Measurements from ENCODE around the gene MYLK.
"Not testable (repeated sequence)": the region's sequence is repeated elsewhere in the genome, so short reads cannot be mapped to it uniquely, and the experiment has no call there.

The MYLK gene

DNA sequence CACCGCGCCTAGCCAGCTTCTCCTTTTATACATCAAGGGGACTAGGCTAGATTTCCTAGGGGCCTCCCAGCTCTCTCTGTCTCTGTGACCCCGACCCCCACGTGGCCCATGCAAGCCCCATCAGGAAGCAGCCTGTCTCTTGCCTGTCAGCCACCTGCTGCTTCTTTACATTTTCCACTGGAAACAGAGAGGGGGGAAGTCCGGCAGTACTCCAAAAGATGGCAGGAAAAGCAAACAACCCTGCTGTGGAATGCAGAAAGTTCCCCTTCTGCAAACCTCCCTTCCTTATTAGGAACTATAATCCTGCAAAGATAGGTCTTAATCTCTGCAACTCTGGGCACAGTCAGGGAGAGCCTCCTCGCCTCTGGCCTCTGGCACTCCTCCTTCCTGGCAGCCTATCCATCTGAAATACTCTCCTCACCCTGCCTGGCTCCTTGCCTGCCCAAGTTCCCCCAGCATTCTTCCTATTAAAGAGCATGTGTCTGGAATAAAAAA is 251.9 kb downstream of the MYLK start:
- DNase-seq (ENCODE audit: low read depth in 2 of 2, low spot score in 1 of 2) = no peak

DNA sequence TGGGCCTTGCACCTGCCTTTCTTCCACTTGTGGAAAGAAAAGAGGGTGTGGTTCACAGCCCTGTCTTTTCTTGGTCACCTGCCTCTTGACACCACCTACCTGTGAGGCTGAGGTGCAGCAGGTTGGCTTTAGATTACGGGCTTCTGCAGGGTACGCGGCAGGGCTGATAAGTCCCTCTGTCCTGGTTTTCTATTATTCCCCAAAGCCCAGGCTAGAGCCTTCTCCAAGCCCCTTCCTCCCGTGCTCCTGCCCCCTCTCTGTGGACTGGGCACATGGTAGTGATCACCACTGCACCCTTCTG is 254.4 kb downstream of the MYLK start:
- DNase-seq (ENCODE audit: low read depth in 2 of 2, low spot score in 1 of 2) = no peak

DNA sequence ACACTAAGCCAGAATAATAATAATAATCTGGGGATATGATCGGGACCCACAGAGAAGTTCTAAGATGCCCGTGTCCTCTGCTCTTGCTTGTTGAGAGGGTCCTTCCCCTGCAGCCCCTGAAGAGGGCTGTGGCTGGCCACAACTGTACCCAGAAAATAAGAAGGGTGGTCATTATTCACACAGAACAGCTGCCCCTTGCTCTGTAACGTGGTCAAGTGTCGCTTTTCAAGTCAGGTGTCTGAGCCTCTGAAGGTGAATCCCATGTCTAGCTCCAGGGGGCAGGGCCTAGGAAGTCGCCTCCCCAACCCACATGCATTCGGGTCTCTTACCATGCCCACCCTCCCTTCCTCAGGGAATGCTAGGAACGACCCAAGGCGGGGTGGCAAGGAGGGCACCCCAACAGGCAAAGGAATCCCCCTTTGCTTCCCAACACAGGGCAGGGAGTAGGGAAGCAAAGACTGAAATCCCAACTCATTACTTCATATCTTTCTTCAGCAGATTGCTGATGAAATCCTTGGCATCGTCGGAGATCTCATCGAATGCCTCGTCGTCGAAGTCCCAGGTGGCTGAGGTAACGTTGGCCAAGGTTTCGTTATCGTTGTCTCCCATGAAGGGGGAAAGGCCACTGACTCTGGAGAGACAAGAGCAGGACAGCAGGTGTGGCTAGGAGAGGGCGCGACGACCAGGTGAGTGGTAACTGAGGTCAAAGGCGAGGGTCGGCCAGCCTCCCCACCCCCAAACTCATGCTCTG is 255.0 kb downstream of the MYLK start:
- DNase-seq (ENCODE audit: low read depth in 2 of 2, low spot score in 1 of 2) = no peak

DNA sequence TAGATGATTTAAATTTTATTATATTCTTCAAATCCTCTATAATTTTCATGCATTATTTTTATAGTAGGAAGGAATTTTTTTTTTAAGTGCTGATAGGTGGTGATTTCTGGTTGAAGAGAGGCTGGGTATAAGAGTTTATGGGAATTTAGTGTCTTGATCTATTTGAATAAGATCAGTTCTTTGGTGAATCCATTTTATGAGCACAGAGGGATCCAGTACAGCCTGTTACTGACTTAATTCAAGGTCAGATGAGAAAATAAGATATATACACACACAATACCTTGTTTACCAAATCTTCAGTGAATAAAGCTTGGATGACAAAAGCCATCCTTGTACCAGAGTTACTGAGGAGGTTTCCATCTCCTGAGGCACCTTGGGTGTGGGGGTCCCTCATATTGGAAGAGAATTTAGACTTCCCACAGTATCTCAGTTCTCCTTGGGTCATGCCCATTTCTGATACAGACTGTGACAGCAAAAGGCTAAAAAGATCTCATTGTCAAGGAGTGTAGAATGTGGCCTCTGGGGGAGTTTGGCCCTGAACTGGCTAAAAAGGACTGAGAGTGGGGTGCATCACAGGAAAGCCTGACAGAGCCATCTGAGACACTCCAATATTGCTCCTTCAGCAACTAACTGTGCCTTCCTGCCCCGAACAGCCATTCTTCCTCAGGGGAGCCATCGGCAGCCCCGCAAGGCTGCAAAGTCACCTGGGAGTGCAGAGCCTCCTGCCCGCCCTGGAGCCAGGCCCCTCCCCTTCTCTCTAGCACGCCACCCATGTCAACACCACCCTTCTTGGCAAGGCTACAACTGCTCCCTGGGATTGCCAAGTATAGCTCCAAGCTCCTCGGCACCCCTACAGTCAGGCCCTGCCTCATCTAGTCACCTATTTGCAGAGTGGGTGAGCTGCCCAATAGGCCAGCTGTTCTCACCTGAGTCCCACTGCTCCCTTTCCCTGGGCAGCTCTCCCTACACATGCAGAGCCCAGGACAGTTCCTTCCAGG is 256.2 kb downstream of the MYLK start:
- no peak for DNase-seq (ENCODE audit: low read depth in 2 of 2, low spot score in 1 of 2)

DNA sequence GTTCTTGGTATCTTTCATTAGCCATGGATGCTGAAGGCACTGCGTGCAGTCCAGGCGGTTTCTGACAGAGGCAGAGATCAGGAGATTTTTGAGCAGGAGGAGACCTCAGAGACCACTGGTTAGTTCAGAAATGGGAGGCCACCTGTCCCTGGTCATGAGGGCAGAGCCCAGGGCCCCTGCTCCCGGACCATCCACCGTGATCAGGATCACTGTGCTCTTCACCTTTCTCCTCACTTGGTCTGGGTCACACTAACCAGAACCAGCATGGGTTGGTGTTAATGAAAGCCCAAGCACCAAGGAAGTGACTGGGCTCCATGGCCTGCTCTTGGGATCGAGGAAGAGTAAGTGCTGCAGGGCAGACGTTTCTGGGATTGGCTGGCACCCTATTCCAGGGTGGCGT is 257.3 kb downstream of the MYLK start:
- DNase-seq (ENCODE audit: low read depth in 2 of 2, low spot score in 1 of 2) = no peak

DNA sequence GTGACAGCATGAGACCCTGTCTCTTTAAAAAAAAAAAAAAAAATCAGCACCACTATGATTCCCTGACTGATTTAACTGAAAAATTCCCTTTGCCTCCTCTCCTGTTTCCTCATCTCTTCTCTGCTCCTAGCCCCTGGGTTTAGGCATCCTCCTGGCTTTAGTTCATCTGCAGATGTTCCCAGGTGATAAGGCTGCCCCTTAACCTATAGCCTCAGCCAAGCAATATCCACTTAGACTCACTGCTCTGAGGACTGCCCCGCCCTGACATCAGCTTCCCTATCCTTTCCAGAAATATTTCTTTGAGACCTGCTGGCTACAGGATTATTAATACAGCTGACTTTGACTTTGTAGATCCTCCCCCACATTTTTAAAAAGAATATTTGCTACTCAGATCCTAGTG is 259.8 kb downstream of the MYLK start:
- DNase-seq (ENCODE audit: low read depth in 2 of 2, low spot score in 1 of 2) = no peak

DNA sequence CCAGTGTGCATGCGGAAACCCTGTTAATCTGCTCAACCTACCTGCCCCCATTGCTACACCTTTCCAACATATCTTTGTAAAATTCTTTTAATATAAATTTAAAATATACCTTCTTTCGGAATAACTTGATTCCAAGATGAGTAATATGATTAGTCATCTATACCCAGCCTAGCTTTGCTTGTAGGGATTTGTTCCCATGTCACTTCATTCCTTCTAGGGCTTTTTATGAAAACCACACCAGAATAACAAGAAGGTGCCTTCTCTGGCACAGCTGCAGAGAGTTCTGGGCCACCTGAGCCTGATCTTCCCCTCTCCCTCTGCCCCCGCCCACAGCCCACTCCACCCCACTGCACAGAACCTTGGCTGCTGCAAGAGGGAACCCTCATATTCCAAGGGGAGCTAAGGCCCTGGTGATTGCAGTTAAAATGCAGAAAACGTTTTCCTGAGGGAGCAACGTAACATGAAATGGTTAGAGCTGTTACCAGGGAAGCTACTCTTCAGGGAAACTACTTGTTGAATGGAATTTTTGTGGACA is 260.7 kb downstream of the MYLK start:
- no peak for DNase-seq (ENCODE audit: low read depth in 2 of 2, low spot score in 1 of 2)

DNA sequence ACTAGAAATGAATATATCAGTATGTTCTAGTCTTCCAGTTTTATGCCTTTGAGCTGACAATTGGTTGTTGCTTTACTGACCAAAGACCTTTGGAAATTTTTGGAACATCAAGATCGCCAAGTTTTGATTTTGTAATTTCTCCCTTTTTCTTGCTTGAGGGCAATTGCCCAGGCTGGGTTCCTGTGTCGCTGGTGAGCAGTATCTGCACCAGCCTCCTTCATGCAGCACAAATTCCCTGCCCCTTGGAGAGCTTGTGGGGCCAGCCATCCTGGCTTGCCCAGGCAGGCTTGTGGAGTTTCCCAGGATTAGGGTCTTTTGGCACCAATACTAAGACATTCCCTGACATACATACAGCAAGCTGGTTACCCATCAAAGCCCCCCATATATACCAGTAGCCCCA is 261.4 kb downstream of the MYLK start:
- no peak for DNase-seq (ENCODE audit: low read depth in 2 of 2, low spot score in 1 of 2)

DNA sequence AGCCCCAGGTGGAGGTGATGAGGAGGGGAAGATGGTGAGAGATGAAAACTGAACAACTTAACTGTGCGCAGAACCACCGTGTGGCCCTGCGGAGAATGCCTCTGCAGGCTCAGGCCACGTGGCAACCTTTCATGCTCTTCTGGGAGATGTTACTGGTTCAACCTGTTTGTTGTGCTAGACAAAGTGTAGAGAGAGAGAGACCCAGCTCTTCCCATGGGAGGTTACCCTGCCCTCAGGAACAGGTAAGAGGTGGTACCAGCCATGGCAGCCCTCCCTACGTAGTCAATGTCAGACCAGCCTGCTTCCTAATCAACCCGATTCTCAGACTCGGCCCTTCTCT is 262.3 kb downstream of the MYLK start:
- no peak for DNase-seq (ENCODE audit: low read depth in 2 of 2, low spot score in 1 of 2)

DNA sequence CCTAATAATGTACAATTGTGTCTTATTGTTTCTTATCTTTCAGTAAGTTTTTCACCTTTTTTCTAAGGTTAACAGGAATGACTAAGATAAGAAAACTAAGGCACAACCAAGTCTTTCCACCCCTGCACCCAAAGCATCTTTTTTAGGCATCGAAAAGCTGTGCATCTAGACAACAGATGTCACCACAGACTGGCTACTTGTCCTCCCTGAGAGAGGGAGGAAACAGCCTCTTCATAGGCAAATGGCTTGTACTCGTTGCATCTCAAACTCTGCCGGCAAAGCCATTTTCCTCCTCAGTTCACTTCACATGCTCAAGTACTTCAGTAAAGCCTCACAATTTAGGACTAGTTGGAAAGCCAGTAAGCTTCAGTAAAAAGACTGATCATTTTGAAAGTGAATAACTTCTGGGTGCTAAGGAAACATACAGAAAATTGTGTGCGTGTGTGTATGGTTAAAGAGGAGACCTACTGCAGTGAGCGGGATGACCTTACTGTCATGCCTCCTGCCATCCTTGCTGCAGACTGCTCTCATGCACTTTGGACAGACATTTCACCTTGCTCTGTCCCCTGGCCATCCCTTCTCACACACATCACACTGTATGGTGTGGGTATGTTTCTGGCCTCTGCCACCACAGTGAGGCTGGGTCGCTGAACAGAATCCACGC is 262.8 kb downstream of the MYLK start:
- DNase-seq (ENCODE audit: low read depth in 2 of 2, low spot score in 1 of 2) = no peak

DNA sequence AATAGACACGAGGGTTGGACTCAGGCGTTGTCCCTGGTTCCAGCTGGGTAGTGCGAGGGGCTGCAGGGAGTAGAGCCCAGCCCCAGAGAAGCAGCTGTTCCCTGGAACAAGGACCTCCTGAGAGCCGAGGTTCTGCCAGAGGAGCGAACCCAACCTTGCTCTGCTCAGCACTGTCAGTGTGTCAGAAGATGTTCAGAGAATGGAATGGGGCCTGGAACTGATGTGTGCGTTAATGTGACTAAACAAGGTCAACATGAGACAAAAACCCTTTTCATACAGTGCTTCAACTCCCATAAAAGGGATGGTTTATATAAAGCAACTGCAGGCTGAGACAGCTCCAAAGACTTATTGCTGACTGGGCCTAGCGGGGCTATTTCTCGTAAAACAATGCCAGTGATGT is 263.8 kb downstream of the MYLK start:
- DNase-seq (ENCODE audit: low read depth in 2 of 2, low spot score in 1 of 2) = no peak

DNA sequence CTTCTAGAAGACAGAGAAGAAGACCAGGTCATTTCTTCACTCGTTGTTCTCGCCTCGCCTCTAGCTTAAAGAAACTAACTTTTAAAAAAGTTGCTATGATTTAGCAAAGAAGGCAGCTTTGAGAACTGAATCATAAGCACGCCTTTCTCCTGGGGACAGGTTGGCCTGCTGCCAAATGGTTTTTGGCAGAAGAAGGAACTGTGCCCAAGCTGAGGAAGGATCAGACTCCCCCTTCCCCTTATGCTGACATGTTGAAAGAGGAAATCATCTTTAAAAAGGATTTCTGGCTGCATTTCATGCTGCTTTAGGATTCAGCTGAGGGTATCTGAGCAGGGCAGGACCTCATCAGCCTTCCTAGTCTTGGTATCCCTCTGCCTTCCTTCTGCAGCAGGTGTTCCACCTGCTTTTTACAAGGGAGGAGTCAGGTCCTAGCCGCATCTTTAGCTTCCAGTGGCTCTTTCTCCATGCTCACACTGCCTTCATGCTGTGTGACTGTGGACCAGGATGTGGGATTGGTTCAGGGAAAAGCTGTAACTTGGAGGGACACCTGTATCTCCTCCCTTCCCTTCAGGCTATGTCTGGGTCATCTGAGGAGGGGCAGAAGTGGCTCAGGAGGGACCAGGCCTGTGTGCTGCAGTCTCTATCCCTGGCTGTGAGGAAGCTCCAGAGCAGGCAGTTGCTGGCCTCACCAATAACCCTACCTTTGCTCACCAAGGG is 265.2 kb downstream of the MYLK start:
- DNase-seq (ENCODE audit: low read depth in 2 of 2, low spot score in 1 of 2) = no peak

DNA sequence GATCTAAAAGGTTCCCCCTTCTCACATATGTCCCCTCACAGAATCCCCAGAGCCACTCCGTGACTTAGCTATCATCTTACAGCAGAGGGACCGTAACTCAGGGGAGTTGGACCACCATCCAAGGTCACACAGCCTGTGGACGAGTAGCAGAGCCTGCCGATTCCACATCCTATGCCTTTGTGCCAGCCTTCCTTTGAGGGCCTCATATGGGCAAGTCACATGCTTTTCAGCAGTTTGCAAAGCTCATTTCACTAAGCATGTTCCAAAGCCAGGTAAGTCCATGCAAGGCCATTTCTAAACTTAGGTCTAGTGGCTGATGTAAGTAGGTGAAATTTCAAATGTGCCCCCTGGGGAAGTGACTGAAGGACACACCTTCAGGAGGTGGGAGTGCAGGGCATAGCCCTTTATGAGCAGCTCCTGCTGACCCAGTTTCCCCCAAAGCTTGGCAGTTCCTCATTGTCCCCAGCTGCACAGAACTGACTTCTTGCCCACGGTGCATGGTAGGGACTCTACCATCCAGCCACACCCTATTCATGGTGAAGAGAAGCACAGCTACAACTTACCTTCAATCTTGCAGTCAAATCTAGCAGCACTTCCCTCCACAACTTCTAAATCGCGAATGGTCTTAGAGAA is 265.9 kb downstream of the MYLK start:
- DNase-seq (ENCODE audit: low read depth in 2 of 2, low spot score in 1 of 2) = no peak

DNA sequence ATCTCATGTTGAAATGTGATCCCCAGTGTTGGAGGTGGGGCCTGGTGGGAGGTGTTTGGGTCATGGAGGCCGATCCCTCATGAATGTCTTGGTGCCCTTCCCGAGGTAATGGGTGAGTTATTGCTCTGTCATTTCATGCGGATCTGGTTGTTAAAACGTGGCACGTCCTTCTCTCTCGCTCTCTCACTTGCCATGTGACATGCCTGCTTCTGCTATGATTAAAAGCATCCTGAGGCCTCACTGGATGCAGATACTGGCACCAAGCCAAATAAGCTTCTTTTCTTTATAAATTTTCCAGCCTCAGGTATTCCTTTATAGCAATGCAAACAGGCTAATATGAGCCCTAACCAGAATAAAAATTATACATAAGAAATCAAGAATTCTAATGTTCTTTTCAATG is 267.5 kb downstream of the MYLK start:
- DNase-seq (ENCODE audit: low read depth in 2 of 2, low spot score in 1 of 2) = no peak

DNA sequence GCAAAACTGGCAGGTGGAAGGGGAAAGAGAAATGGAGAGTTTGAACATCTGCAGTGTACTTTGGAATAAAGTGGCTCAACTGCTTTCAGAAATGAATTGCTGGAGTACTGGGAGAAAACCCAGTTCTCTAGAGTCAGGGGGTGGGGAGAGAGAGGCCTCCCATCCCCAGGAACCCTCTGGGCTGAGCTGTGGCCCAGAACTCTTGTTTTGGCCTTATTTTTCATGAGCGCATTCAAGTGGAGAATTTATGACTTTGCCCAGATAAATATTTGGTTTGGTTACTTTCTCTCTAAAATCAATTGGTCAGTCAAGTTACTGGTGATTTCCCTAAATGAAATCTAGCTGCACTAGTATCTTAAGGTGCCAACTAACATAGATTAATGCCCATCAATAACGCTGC is 270.6 kb downstream of the MYLK start:
- DNase-seq (ENCODE audit: low read depth in 2 of 2, low spot score in 1 of 2) = no peak

DNA sequence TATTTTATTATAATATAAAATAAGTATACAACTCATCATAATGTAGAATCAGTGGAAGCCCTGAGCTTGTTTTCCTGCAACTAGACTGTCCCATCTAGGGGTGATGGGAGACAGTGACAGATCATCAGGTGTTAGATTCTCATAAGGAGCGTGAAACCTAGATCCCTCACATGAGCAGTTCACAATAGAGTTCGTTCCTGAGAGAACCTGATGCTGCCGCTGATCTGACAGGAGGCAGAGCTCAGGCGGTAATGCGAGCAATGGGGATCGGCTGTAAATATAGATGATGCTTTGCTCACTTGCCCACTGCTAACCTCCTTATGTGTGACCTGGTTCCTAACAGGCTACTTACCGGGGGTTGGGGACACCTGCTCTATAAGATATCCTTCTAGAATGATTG is 272.5 kb downstream of the MYLK start:
- DNase-seq (ENCODE audit: low read depth in 2 of 2, low spot score in 1 of 2) = not testable (repeated sequence)

DNA sequence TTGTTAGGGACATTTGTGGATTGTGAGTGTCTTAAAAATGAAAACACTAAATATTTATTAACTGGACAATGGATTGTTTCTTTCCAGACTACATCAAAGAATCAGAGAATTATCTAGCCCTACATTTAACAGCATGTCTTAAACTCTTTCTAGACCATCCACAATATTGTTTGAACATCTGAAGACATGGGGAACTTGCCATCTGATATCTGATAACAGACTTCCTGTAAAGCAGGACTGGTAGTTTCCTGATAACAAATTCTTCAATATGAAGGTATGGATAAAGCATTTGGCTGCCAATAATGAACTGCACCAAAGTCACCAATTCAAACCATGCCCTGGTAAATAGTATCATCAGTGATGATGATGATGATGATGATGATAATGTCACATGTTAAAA is 273.1 kb downstream of the MYLK start:
- DNase-seq (ENCODE audit: low read depth in 2 of 2, low spot score in 1 of 2) = no peak

DNA sequence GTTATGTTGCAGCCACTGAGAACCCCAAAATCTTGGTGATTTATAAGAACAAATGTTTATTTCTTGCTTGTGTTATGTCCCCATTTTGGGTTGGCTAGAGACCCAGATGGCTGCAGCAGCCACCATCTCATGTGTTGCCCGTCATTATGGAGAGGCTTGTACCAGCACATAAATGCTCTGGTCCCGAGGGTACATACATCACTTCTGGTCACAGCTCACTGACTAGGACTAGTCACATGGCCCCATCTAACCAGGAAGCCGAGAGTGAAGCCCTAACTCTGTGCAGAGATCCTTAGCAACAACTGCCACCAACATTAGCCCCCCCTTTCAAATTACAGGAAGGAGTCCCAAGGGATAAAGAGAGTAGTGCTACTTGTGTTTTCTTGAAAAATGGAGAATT is 273.8 kb downstream of the MYLK start:
- DNase-seq (ENCODE audit: low read depth in 2 of 2, low spot score in 1 of 2) = no peak

DNA sequence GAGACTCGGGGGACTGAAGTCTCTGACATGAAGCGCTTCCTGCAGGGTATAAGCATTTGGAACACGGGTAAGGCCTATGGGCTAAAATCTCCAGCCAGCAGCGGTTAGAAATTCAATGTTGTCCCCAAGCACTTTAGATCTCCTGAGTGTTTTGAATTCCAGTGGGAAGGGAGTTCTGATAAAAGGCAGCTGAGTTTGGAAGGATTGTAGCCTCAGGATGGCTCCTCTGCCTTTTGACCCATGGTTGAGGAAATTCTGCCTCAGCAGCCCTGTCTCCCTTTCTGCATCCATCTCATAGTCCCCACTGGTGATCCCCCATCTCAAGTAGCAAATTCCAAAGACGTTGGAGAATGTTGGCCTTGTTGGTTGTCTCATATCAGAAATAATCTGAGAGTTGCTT is 275.1 kb downstream of the MYLK start:
- DNase-seq (ENCODE audit: low read depth in 2 of 2, low spot score in 1 of 2) = no peak

DNA sequence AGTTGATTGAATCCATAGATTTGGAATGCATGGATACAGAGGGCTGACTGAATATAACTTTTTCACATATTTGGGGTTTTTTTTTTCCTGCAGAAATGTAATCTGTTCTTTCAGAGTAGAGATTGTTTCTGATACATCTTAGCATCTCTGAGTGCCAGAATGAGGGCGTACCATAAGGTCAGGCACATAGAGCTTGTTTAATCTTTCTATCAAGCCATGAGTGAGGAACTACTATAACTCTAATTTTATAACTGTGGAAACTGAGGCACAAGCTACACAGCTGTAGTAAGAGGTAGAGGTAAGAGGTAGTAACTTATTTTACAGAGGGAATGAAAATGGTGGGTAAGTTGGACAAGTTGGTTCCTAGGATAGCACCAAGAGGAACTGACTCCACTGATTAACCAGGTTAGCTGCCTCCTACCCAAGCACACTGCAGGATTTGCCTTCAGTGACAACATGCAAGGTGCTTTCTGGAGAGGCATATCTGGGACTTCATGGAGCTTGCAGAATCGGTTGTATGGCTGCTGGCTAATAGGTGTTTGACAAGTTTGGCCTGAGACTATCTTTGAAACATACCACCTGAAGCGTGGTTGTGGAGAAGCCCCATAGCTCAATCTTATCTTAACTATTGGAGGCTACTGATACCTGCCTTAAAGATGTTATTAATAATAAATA is 275.7 kb downstream of the MYLK start:
- DNase-seq (ENCODE audit: low read depth in 2 of 2, low spot score in 1 of 2) = no peak

Measured in stimulated activated CD8-positive, alpha-beta memory T cell treated with anti-CD3 and anti-CD28 coated beads, Interleukin-4, amount 100 ng/mL, for 1 hour (primary cell).